H7 (cell line): ENCODE measurements around the gene HOXA4. TPM values are rescaled to one million over a fixed set of nuclear protein-coding genes. Genes with fewer than 3 reads are reported as not detected.
A peak's percentile ranks its signal among the peaks of the same experiment; 100 is the strongest.

Source experiments
- DNase-seq: peaks from one replicate; pipeline ENCODE4 v3.0.0; 2012
- H3K27me3 ChIP-seq: 2 replicates; pipeline ENCODE4 v1.6.0; 2011; ENCODE audit warnings: mild to moderate bottlenecking, low read length; ENCODE audit not compliant: control insufficient read depth, insufficient read depth
- H3K36me3 ChIP-seq: replicated peaks from 2 replicates; pipeline ENCODE4 v1.5.1; 2011; ENCODE audit warnings: low read length; ENCODE audit not compliant: control insufficient read depth, insufficient read depth
- H3K4me3 ChIP-seq: 2 replicates; pipeline ENCODE4 v1.5.1; 2011; ENCODE audit warnings: low read depth, mild to moderate bottlenecking, control low read depth, low read length, moderate library complexity; ENCODE audit not compliant: insufficient read depth
- total RNA-seq: library from RNA; depleted of rRNA; stranded (reverse); fragments of >200 nt; shearing (Covaris generic); gene quantifications from 2 replicates; pipeline ENCODE4 v1.2.3, GENCODE V29; 2014

HOXA4 gene
- total RNA-seq, 1 experiment from 2014 or later, result not detected

- DNase-seq, result peak; percentile 55
- Histone ChIP-seq H3K4me3 (no peak overlapping the region), H3K36me3 (no peaks in the 10 kb centered on the region), H3K27me3 (peaks cover 100% of the 10 kb centered on the region)
These were observed 18.4 kb upstream of the HOXA4 start for GRCh38 chr7:27148756-27149641.

- H3K4me3 ChIP-seq, result no peak overlapping the region; the same call in 1 of the 2 replicates
- H3K36me3 ChIP-seq, result no peaks in the 10 kb centered on the region
- peak; percentile 59 for DNase-seq
- H3K27me3 ChIP-seq, result peaks cover 99% of the 10 kb centered on the region
These were observed 17.6 kb upstream of the HOXA4 start for GRCh38 chr7:27148031-27148755.

DNA sequence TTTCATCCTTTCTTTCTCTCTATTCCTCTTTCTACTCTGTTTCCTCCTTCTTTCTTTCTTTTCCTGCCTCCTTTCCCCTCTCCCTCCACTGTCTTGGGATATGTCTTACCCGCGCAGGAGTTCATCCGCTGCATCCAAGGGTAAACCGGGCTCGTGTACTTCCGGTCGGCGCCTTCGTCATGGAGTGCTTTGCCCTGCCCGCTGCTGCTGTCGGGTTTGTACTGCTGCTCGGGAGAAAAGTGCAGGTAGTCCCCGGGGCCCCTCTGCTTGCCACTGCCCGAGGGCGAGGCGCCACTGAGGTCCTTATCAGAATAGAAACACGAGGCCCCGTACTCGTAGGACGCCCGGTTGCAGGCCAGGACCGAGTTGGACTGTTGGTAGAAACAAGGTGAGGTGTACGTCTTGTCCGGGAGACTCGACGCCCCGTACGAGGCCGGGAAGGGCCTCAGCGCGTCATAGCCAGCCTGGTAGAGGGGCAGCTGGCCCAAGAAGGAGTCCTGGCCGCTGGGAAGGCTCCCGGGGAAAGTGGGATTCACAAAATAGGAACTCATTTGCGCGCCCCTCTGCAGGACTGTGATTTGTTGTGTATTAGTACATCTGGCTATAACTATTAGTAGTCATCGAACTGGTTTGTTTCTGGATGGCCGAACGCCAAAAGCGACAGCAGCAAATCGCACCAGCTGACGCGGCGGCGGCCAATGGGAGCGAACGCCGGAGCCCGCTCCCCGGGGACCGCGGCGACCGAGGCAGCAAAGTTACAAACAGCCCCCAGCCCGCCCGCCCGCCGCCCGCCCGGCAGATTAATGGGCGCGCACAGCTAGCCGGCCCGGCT lies 16.9 kb upstream of the HOXA4 start, which contains the start of gene HOXA6:
Gene HOXA6 (minus strand): TSS at position 576 of the 832 bp plus-strand sequence. CDS start 25 bp downstream, at position 551.
- no peak within 1 kb of the TSS; the same call in 1 of the 2 replicates for H3K4me3 ChIP-seq
- DNase-seq, result peak; percentile 81
- H3K36me3 ChIP-seq, result no peaks in the 10 kb centered on the region
- peaks cover 99% of the 10 kb centered on the region for H3K27me3 ChIP-seq

GRCh38 chr7:27146491-27147198 lies 16.1 kb upstream of the HOXA4 start:
- H3K27me3 ChIP-seq, result peaks cover 99% of the 10 kb centered on the region
- H3K36me3 ChIP-seq, result no peaks in the 10 kb centered on the region
- DNase-seq, result peak; percentile 39
- no peak overlapping the region for H3K4me3 ChIP-seq

DNA sequence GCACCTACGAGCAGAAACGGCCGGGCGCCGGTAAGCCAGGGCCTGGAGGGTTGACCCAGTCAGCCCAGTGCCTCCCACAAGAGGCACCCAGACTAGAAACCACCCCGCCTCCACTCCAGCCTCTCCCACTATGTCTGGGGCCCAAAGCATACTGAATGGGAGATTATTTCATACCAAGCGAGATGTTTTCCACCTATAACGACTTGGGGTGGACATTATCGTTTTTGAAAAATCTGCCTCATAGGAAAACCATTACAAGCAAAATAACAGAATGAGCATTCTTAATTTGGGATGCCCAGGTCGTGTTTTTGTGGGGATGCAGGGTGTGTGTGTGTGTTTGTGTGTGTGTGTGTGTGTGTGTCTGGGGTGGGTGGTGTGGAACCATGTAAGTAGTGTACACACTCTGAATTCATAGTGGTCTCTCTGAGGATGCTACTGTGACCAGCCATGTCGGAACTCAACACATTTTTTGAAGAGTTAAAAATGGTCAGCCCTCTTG lies 15.4 kb upstream of the HOXA4 start:
- Histone ChIP-seq H3K4me3 (no peak overlapping the region), H3K27me3 (peaks cover 99% of the 10 kb centered on the region), H3K36me3 (no peaks in the 10 kb centered on the region)
- peak; percentile 45 for DNase-seq

DNA sequence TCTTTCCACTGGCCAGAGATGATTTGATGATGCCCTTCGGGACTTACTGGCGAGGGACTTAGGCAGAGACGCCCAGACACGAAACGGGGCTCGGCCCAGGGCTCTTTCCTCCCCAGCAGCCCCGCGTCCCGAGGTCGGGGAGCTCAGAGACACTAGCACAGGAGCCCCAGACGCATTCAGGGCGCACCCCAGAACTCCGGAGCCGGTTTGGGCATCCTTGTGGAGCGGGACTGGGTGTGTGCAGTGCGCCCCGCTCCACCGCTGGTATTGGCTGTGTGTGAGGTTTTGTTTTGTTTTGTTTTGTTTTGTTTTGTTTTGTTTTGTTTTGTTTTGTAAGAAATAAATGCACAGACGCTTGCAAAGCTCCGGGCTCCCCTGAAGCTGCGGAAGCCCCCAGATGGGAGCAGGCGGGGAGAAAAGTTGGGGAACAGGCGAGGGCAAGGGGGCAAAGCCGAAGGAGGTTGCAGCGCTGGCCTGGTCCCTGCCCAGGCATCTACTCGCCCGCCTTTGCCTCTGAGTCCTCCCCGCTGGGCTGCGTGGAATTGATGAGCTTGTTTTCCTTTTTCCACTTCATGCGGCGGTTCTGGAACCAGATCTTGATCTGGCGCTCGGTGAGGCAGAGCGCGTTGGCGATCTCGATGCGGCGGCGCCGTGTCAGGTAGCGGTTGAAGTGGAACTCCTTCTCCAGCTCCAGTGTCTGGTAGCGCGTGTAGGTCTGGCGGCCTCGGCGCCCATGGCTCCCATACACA lies 14.8 kb upstream of the HOXA4 start:
- Histone ChIP-seq H3K27me3 (peaks cover 99% of the 10 kb centered on the region), H3K4me3 (no peak overlapping the region), H3K36me3 (no peaks in the 10 kb centered on the region)
- peak; percentile 66 for DNase-seq

DNA sequence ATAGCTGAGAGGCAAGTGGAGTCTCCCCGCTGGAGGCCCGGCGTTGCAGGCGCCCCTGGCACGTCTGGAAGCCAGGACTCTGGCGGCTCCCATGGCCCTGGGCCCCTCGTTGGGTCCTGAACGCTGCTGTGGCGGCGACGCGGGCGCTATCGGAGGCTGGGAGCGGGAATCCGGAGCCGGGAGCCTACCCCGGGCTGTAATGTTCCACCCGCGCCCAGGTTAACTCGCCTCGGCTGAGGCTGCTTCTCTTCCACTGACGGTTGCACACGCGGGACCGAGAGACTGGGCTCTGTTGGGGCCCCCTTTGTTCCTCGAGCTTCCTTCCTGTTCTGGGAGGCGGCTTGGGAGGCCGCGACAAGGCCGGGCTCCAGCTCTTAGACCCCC lies 14.2 kb upstream of the HOXA4 start:
- DNase-seq, result peak; percentile 76
- Histone ChIP-seq H3K27me3 (peaks cover 99% of the 10 kb centered on the region), H3K36me3 (no peaks in the 10 kb centered on the region), H3K4me3 (no peak overlapping the region)

DNA sequence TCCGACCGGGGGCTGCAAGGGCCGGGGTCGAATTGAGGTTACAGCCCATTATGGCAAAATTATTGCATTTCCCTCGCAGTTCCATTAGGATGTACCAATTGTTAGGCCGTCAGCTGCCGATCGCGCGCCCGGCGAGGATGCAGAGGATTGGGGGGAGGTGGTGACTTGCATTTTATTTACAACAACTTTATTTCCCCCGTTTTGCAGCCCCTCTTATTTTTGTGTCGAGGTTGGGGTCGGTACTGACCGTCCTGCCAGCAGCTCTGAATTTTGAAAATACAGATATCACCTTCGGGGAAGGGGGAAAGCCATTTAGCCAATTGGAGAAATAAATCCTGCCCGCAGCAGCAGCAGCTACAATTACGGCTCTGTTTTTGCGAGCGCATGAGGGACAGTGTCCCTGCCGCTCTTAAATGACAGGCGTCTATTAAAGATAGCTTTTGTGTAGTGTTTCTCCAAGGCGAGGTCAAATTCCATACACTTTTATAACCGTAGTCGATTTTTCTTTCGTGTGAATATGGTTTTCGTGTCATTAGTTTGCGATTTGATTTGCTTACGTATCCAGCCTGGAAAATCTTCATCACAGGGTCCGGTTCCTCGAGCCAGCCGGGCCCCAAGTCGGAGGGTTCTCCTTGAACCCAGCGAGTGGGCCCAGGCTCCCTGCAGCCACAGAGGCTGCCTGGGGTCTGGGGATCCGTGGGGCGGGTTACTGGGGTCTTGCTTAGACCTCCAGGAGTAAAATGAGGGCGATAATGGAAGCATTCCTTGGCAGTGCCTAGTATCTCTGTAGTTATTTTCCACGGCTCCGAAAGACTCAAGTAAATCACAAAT lies 13.6 kb upstream of the HOXA4 start:
- H3K27me3 ChIP-seq, result peaks cover 99% of the 10 kb centered on the region
- no peaks in the 10 kb centered on the region for H3K36me3 ChIP-seq
- DNase-seq, result no peak
- no peak overlapping the region for H3K4me3 ChIP-seq

DNA sequence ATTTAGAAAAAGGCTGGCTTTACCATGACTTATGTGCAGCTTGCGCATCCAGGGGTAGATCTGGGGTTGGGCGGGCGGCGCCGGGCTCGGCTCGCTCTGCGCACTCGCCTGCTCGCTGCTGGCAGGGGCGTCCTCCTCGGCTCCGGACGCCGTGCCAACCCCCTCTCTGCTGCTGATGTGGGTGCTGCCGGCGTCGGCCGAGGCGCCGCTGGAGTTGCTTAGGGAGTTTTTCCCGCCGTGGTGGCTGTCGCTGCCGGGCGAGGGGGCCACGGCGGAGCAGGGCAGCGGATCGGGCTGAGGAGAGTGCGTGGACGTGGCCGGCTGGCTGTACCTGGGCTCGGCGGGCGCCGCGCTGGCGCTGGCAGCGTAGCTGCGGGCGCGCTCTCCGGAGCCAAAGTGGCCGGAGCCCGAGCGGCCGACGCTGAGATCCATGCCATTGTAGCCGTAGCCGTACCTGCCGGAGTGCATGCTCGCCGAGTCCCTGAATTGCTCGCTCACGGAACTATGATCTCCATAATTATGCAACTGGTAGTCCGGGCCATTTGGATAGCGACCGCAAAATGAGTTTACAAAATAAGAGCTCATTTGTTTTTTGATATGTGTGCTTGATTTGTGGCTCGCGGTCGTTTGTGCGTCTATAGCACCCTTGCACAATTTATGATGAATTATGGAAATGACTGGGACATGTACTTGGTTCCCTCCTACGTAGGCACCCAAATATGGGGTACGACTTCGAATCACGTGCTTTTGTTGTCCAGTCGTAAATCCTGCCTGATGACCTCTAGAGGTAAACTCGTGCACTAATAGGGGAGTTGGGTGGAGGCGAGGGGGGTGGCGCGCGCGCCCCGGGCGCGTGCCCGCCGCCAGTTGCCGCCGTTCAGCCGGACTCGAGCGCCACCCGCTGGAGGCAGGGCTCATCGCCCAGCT lies 12.7 kb upstream of the HOXA4 start, which contains the start of gene HOXA5:
Gene HOXA5 (minus strand): TSS at position 659 of the 927 bp plus-strand sequence. CDS start 74 bp downstream, at position 585.
- Histone ChIP-seq H3K36me3 (no peaks in the 10 kb centered on the region), H3K4me3 (peak within 1 kb of the TSS; percentile 27), H3K27me3 (peaks cover 99% of the 10 kb centered on the region)
- peak; percentile 98 for DNase-seq

DNA sequence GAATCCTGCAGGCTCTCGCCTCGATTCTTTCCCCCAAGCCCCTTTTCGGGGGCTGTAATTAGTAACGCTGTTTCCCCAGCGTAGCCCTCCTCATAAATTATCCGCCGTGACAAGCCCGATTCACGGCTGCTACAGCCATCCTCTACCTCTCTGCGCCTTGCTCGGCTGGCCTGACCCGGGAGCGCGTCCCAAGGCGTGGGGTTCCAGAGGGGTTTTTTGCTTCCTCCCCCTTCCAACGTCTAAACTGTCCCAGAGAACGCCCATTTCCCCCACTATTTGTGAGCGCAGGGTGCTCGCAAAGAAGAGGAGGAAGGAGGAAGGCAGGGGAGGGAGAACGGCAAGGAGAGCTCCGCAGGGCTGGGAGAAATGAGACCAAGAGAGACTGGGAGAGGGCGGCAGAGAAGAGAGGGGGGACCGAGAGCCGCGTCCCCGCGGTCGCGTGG lies 12.0 kb upstream of the HOXA4 start:
- Histone ChIP-seq H3K36me3 (no peaks in the 10 kb centered on the region), H3K4me3 (peak overlapping the region; percentile 27), H3K27me3 (peaks cover 99% of the 10 kb centered on the region)
- DNase-seq, result no peak

- H3K27me3 ChIP-seq, result peaks cover 99% of the 10 kb centered on the region
These were observed 11.5 kb upstream of the HOXA4 start for GRCh38 chr7:27141923-27142579.

More at GRCh38 chr7:27141923-27142579, 11.5 kb upstream of the HOXA4 start:
- Histone ChIP-seq H3K4me3 (no peak overlapping the region), H3K36me3 (no peaks in the 10 kb centered on the region)
- peak; percentile 82 for DNase-seq
